ENCODE data around the gene TSPAN33. TPM values are rescaled to one million over a fixed set of nuclear protein-coding genes. Genes with fewer than 3 reads are reported as not detected.

Gene TSPAN33
- total and polyA plus RNA-seq, 2 experiments from 2014 or later = 0.76 TPM; not detected in 1

- no peak for DNase-seq
- in situ Hi-C loops (cut with MboI) = no loop called here
- Histone ChIP-seq H3K9me3 (ENCODE audit: low read depth) (no peaks in the 10 kb centered on the region), H3K9me2 (ENCODE audit: insufficient read depth) (no peaks in the 10 kb centered on the region), H3K4me2 (ENCODE audit: unreplicated experiment) (no peak overlapping the region), H3K9ac (no peak overlapping the region), H3K27ac (no peak overlapping the region), H4K20me1 (ENCODE audit: insufficient read depth) (no peaks in the 10 kb centered on the region), H3K27me3 (replicated peaks; ENCODE audit: insufficient read depth) (no peaks in the 10 kb centered on the region), H2AFZ (no peak overlapping the region), H3F3A (ENCODE audit: insufficient read depth) (no peaks in the 10 kb centered on the region), H3K4me3 (no peak overlapping the region), H3K36me3 (ENCODE audit: low read depth) (no peaks in the 10 kb centered on the region), H3K79me2 (ENCODE audit: insufficient read depth) (0 out of 2 replicates have a peak, but pooled peaks cover 4% of the 10 kb centered on the region), H3K4me1 (ENCODE audit: insufficient read depth) (no peaks in the 10 kb centered on the region)
- TF ChIP-seq EZH2 (IDR thresholded peaks at IDR 0.05; ENCODE audit: insufficient read depth, poor library complexity, severe bottlenecking) (no peak), EZH2phosphoT487 (IDR thresholded peaks at IDR 0.05; ENCODE audit: insufficient read depth, low read depth) (no peak)
- WGBS, 2 experiments (ENCODE audit: low coverage in 1 of 2, low lambda C conversion rate in 2 of 2, missing lambda C conversion rate in 2 of 2) = 90% methylated on average over 4 of the region's 4 CpGs
Observed at GRCh38 chr7:129197771-129198170, 53.3 kb downstream of the TSPAN33 start.

DNA sequence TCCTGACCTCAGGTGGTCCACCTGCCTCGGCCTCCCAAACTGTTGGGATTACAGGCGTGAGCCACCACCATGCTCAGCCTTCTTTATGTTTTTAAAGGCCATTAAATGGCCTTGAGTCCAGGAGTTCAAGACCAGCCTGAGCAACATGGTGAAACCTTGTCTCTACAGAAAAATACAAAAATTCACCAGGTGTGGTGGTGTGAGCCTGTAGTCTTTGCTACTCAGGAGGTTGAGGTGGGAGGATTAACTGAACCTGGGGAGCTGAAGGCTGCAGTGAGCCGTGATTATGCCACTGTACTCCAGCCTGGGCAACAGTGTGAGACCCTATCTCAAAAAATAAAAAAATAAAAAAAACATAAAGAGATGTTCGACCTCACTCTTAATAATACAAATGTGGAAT lies 54.9 kb downstream of the TSPAN33 start:
- Histone ChIP-seq H3F3A (ENCODE audit: insufficient read depth) (no peaks in the 10 kb centered on the region), H3K4me3 (no peak overlapping the region), H3K4me1 (ENCODE audit: insufficient read depth) (no peaks in the 10 kb centered on the region), H3K27ac (no peak overlapping the region), H4K20me1 (ENCODE audit: insufficient read depth) (no peaks in the 10 kb centered on the region), H3K36me3 (ENCODE audit: low read depth) (no peaks in the 10 kb centered on the region), H3K9me2 (ENCODE audit: insufficient read depth) (no peaks in the 10 kb centered on the region), H2AFZ (no peak overlapping the region), H3K4me2 (ENCODE audit: unreplicated experiment) (no peak overlapping the region), H3K9me3 (ENCODE audit: low read depth) (no peaks in the 10 kb centered on the region), H3K27me3 (replicated peaks; ENCODE audit: insufficient read depth) (no peaks in the 10 kb centered on the region), H3K9ac (no peak overlapping the region), H3K79me2 (ENCODE audit: insufficient read depth) (no peaks in the 10 kb centered on the region)
- 84 to 86% methylated on average over 4 of the region's 4 CpGs for WGBS, 2 experiments (ENCODE audit: low coverage in 1 of 2, low lambda C conversion rate in 2 of 2, missing lambda C conversion rate in 2 of 2)
- in situ Hi-C loops (cut with MboI) = no loop called here
- TF ChIP-seq EZH2phosphoT487 (IDR thresholded peaks at IDR 0.05; ENCODE audit: insufficient read depth, low read depth) (no peak), EZH2 (IDR thresholded peaks at IDR 0.05; ENCODE audit: insufficient read depth, poor library complexity, severe bottlenecking) (no peak)
- DNase-seq = no peak

DNA sequence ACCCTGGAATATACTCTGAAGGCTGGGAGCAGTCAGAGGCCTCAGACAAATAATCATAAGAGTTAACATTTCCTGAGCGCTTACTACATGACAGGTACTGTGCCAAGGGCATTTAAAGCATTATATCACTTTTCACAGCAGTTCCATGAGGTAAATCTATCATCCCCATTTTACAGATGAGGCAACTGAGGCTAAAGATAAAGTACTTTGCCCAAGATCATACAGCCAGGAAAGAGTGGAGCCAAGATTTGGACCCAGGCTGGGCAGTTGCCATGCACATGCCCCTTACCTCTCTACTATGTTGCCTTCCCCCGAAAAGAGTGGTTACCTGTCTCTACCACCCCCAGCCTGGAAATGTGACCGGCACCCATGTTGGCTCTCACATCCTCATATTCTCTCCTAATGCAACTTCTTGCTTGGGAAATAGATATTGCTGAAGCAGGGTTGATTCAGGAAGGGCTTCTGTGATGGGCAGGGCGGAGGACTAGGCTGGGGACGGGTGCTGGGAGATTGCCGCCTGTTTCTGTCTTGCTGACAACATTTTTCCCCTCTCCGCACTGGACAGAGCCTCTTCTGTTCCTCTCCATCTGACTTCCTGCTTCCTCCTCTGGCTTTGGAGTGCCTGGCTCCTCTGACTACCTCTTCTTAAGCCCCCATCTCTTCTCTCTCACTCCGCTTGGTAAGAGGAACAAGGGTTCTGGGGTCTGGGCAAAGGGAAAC lies 57.7 kb downstream of the TSPAN33 start:
- H3K9me2 ChIP-seq (ENCODE audit: insufficient read depth) = no peaks in the 10 kb centered on the region
- 94 to 95% methylated on average over 8 of the region's 8 CpGs for WGBS, 2 experiments (ENCODE audit: low coverage in 1 of 2, low lambda C conversion rate in 2 of 2, missing lambda C conversion rate in 2 of 2)
- no peaks in the 10 kb centered on the region for H3K9me3 ChIP-seq (ENCODE audit: low read depth)
- TF ChIP-seq EZH2phosphoT487 (IDR thresholded peaks at IDR 0.05; ENCODE audit: insufficient read depth, low read depth) (no peak), EZH2 (IDR thresholded peaks at IDR 0.05; ENCODE audit: insufficient read depth, poor library complexity, severe bottlenecking) (no peak)
- H3K36me3 ChIP-seq (ENCODE audit: low read depth) = no peaks in the 10 kb centered on the region
- DNase-seq = no peak
- no peak overlapping the region for H3K4me3 ChIP-seq
- H4K20me1 ChIP-seq (ENCODE audit: insufficient read depth) = no peaks in the 10 kb centered on the region
- no peaks in the 10 kb centered on the region for H3K27me3 ChIP-seq (replicated peaks; ENCODE audit: insufficient read depth)
- H2AFZ ChIP-seq = no peak overlapping the region
- H3K27ac ChIP-seq = no peak overlapping the region
- no peaks in the 10 kb centered on the region for H3F3A ChIP-seq (ENCODE audit: insufficient read depth)
- H3K4me1 ChIP-seq (ENCODE audit: insufficient read depth) = no peaks in the 10 kb centered on the region
- no peak overlapping the region for H3K4me2 ChIP-seq (ENCODE audit: unreplicated experiment)
- no peak overlapping the region for H3K9ac ChIP-seq
- in situ Hi-C loops (cut with MboI) = loop anchor here (25.0 kb wide), 1 partner anchor 435 kb away; no protein-coding TSS in a partner anchor
- H3K79me2 ChIP-seq (ENCODE audit: insufficient read depth) = no peaks in the 10 kb centered on the region

GRCh38 chr7:129203050-129203741 lies 58.7 kb downstream of the TSPAN33 start:
- H3K36me3 ChIP-seq (ENCODE audit: low read depth) = no peaks in the 10 kb centered on the region
- no peak overlapping the region for H3K27ac ChIP-seq
- 78 to 82% methylated on average over 9 to 14 of the region's 14 CpGs for WGBS, 2 experiments (ENCODE audit: low coverage in 1 of 2, low lambda C conversion rate in 2 of 2, missing lambda C conversion rate in 2 of 2)
- H3K9ac ChIP-seq = no peak overlapping the region
- no peaks in the 10 kb centered on the region for H3K4me1 ChIP-seq (ENCODE audit: insufficient read depth)
- no peak for TF ChIP-seq EZH2 (IDR thresholded peaks at IDR 0.05; ENCODE audit: insufficient read depth, poor library complexity, severe bottlenecking)
- no peak for TF ChIP-seq EZH2phosphoT487 (IDR thresholded peaks at IDR 0.05; ENCODE audit: insufficient read depth, low read depth)
- no peaks in the 10 kb centered on the region for H3F3A ChIP-seq (ENCODE audit: insufficient read depth)
- in situ Hi-C loops (cut with MboI) = loop anchor here (25.0 kb wide), 1 partner anchor 434 kb away; no protein-coding TSS in a partner anchor
- H3K4me3 ChIP-seq = no peak overlapping the region
- H4K20me1 ChIP-seq (ENCODE audit: insufficient read depth) = no peaks in the 10 kb centered on the region
- no peak overlapping the region for H3K4me2 ChIP-seq (ENCODE audit: unreplicated experiment)
- no peaks in the 10 kb centered on the region for H3K27me3 ChIP-seq (replicated peaks; ENCODE audit: insufficient read depth)
- H3K9me3 ChIP-seq (ENCODE audit: low read depth) = no peaks in the 10 kb centered on the region
- H3K79me2 ChIP-seq (ENCODE audit: insufficient read depth) = no peaks in the 10 kb centered on the region
- no peaks in the 10 kb centered on the region for H3K9me2 ChIP-seq (ENCODE audit: insufficient read depth)
- no peak for DNase-seq
- no peak overlapping the region for H2AFZ ChIP-seq

Measured in GM23248 (cell line).